Mucosa of stomach (tissue), 1 donor: ENCODE results near the gene S1PR2.
A peak's percentile ranks its signal among the peaks of the same experiment; 100 is the strongest.
"Not testable (repeated sequence)": the region's sequence is repeated elsewhere in the genome, so short reads cannot be mapped to it uniquely, and the experiment has no call there.

Experiments
- H3K27me3 ChIP-seq: one replicate; pipeline ENCODE4 v1.7.0; 2013; ENCODE audit warnings: mild to moderate bottlenecking, low read length; ENCODE audit not compliant: control insufficient read depth, insufficient read depth
- H3K36me3 ChIP-seq: one replicate; pipeline ENCODE4 v1.7.0; 2013; ENCODE audit warnings: low read length; ENCODE audit not compliant: control insufficient read depth, insufficient read depth
- H3K4me1 ChIP-seq: one replicate; pipeline ENCODE4 v1.7.0; 2013; ENCODE audit warnings: mild to moderate bottlenecking, low read length; ENCODE audit not compliant: control insufficient read depth, insufficient read depth
- H3K4me3 ChIP-seq: one replicate; pipeline ENCODE4 v1.7.0; 2013; ENCODE audit warnings: low read length
- H3K9ac ChIP-seq: one replicate; pipeline ENCODE4 v1.7.0; 2013; ENCODE audit warnings: mild to moderate bottlenecking, low read length, moderate library complexity
- H3K9me3 ChIP-seq: one replicate; pipeline ENCODE4 v1.7.0; 2013; ENCODE audit warnings: mild to moderate bottlenecking, low read length, moderate library complexity; ENCODE audit not compliant: control insufficient read depth
- donor health status: Pancreatic carcinoma.

The S1PR2 gene

DNA sequence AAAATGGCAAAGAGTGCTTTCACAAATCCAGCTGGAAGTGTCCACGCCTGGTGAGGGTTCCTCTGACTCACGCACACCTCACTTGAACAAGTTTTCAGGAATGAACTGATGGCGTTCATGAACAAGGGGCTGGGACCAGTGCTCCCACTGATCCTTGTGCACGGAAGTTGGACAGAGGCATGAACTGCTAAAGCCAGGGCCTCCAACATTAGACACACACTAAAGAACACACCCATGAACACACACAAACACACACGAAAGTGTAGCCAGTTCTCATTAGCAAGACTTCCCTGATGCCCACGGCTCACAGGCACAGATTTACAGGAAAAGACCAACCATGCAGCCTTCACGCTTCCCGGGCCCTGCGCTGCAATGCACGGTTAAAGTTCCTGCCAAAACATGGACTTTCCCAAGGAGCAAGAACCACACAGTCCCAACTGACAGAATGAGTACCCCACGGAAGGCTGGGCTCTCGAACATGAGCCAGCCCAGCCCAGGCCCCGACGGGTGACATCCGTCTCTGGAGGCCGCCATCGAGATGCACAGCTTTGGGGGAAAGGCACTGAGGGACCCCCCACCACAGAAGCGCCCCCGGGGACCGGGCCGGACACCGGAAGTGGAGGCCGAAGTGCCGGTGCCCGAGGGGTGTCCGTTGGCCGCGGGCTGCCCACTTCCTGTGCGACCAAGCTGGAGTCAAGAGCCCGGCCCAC lies 37.2 kb downstream of the S1PR2 start:
- peaks cover 9% of the 10 kb centered on the region for H3K4me1 ChIP-seq
- peak overlapping the region; percentile 48 for H3K4me3 ChIP-seq
- no peaks in the 10 kb centered on the region for H3K27me3 ChIP-seq
- H3K36me3 ChIP-seq = peaks cover 4% of the 10 kb centered on the region
- peak overlapping the region; percentile 79 for H3K9ac ChIP-seq
- H3K9me3 ChIP-seq = no peaks in the 10 kb centered on the region

DNA sequence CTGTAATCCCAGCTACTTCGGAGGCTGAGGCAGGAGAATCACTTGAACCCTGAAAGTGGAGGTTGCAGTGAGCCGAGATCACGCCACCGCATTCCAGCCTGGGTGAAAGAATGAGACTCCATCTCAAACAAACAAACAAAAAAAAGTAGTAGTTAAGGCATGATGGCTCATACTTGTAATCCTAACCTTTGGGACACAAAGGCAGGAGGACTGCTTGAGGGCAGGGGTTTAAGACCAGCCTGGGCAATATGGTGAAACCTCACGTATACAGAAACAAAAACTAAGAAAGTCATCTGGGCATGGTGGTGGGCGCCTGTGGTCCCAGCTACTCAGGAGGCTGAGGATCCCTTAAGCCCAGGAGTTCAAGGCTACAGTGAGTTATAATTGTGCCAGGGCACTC lies 38.2 kb downstream of the S1PR2 start:
- Histone ChIP-seq H3K4me3 (no peak overlapping the region), H3K27me3 (no peaks in the 10 kb centered on the region), H3K9ac (no peak overlapping the region), H3K4me1 (peaks cover 9% of the 10 kb centered on the region), H3K36me3 (peaks cover 4% of the 10 kb centered on the region), H3K9me3 (no peaks in the 10 kb centered on the region)

DNA sequence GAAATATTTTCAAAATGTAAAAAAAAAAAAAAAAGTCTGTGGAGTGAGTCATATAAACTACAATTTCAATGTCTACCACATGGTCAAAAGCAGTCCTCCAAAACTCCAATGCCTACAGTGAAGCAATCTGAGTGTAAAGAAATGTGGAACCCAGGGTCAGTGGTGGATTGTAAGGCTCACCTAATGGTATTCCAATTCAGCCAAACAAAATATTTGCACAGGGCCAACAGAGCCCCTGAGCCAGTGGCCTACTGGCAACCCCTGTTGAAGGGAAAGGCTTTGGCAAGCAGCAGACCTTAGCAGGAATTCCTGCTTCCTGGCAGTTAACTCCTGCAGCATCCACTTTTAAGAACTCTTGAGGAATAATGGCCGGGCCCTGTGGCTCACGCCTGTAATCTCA lies 39.8 kb downstream of the S1PR2 start:
- no peaks in the 10 kb centered on the region for H3K27me3 ChIP-seq
- H3K4me1 ChIP-seq = peaks cover 9% of the 10 kb centered on the region
- peaks cover 4% of the 10 kb centered on the region for H3K36me3 ChIP-seq
- no peak overlapping the region for H3K9ac ChIP-seq
- H3K4me3 ChIP-seq = no peak overlapping the region
- H3K9me3 ChIP-seq = no peaks in the 10 kb centered on the region

DNA sequence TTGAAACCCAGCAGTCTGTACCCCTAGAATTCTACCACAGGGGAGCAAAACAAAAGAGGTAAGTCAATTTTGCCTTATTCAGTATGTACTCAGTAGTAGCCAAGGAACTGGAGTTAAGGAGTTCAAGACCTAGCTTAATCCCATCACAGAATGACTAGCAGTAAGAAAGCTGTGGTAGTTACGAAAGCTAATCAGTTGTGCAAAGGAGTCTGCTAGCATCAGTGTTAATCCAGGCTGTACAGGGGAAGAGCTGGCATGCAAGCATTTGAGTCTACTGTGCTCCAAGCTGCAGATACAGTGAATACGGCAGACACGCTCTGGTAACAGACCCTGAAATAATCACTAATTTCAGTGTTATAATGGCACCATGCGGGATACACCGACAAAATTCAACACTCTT lies 41.1 kb downstream of the S1PR2 start:
- Histone ChIP-seq H3K9me3 (no peaks in the 10 kb centered on the region), H3K9ac (no peak overlapping the region), H3K36me3 (peaks cover 4% of the 10 kb centered on the region), H3K4me1 (peaks cover 5% of the 10 kb centered on the region), H3K4me3 (no peak overlapping the region), H3K27me3 (no peaks in the 10 kb centered on the region)

DNA sequence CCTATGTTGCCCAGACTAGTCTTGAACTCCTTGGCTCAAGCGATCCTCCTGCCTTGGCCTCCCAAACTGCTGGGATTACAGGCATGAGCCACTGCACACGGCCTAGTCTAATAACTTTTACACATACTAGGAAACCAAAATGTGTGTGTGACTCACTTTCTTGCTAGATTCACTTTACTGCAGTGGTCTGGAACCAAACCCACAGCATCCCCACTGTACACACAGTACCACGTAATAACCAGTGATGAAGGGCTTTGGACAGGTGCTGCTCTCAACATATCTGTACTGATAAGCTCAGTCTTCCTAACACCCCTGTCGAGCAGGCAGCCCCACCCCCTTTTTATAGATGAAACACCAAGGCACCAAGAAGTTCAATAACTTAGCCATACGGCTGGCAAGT lies 41.5 kb downstream of the S1PR2 start:
- Histone ChIP-seq H3K36me3 (peaks cover 4% of the 10 kb centered on the region), H3K9me3 (no peaks in the 10 kb centered on the region), H3K27me3 (no peaks in the 10 kb centered on the region), H3K4me3 (no peak overlapping the region), H3K4me1 (peaks cover 5% of the 10 kb centered on the region), H3K9ac (no peak overlapping the region)

DNA sequence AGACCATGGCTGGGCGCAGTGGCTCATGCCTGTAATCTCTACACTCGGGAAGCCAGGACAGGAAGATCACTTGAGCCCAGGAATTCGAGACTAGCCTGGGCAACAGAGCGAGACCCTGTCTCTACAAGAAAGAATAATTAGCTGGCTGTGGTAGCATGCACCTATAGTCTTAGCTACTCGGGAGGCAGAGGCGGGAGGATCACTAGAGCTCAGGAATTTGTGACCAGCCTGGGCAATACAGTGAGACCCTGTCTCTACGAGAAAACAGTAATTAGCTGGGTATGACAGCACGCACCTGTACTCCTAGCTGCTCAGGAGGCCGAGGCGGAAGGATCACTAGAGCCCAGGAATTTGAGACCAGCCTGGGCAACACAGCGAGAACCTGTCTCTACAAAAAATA lies 43.8 kb downstream of the S1PR2 start:
- Histone ChIP-seq H3K27me3 (no peaks in the 10 kb centered on the region), H3K4me1 (no peaks in the 10 kb centered on the region), H3K36me3 (peaks cover 4% of the 10 kb centered on the region)

GRCh38 chr19:10184636-10185035 lies 46.5 kb downstream of the S1PR2 start:
- no peaks in the 10 kb centered on the region for H3K4me1 ChIP-seq
- no peaks in the 10 kb centered on the region for H3K9me3 ChIP-seq
- H3K36me3 ChIP-seq = peaks cover 4% of the 10 kb centered on the region
- H3K9ac ChIP-seq = no peak overlapping the region
- H3K27me3 ChIP-seq = no peaks in the 10 kb centered on the region
- H3K4me3 ChIP-seq = no peak overlapping the region

More for the DNA sequence above, 43.8 kb downstream of the S1PR2 start:
- Histone ChIP-seq H3K9me3 (no peaks in the 10 kb centered on the region), H3K9ac (no peak overlapping the region), H3K4me3 (no peak overlapping the region)

- Histone ChIP-seq H3K27me3 (no peaks in the 10 kb centered on the region), H3K9ac (no peak overlapping the region), H3K9me3 (no peaks in the 10 kb centered on the region), H3K4me1 (no peaks in the 10 kb centered on the region), H3K4me3 (no peak overlapping the region), H3K36me3 (peaks cover 4% of the 10 kb centered on the region)
Measured at GRCh38 chr19:10183926-10184325, 47.2 kb downstream of the S1PR2 start.

DNA sequence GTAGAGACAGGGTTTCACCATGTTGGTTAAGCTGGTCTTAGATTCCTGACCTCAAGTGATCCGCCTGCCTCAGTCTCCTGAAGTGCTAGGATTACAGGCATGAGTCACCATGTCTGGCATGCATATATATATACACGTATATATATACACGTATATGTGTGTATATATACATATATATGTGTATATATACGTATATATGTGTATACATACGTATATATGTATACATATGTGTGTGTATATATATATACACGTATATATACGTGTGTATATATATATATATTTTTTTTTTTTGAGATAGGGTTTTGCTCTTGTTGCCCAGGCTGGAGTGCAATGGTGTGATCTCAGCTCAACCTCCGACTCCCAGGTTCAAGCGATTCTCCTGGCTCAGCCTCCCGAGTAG lies 48.3 kb downstream of the S1PR2 start:
- H3K4me3 ChIP-seq = no peak overlapping the region
- no peaks in the 10 kb centered on the region for H3K27me3 ChIP-seq
- H3K9ac ChIP-seq = no peak overlapping the region
- H3K4me1 ChIP-seq = no peaks in the 10 kb centered on the region
- no peaks in the 10 kb centered on the region for H3K9me3 ChIP-seq
- H3K36me3 ChIP-seq = peaks cover 4% of the 10 kb centered on the region

DNA sequence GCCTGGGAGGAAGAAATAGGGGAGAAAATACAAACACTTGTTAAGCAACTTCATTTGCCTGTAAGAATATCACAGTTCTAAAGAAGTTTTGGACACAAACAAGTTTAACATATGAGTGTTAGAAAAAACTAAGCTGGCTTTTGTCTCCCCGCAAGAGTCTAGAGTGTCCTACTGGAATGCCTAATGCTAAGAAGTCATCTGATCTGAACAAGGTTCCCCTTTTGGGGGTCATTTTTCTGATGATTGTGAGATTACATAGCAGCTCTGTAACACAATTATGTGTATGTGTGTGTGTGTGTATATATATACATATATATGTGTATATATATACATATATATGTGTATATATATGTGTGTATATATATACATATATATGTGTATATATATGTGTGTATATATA lies 49.1 kb downstream of the S1PR2 start:
- no peaks in the 10 kb centered on the region for H3K9me3 ChIP-seq
- H3K27me3 ChIP-seq = no peaks in the 10 kb centered on the region
- H3K36me3 ChIP-seq = peaks cover 4% of the 10 kb centered on the region
- H3K9ac ChIP-seq = no peak overlapping the region
- no peak overlapping the region for H3K4me3 ChIP-seq
- no peaks in the 10 kb centered on the region for H3K4me1 ChIP-seq

- Histone ChIP-seq H3K4me1 (no peaks in the 10 kb centered on the region), H3K9ac (no peak overlapping the region), H3K36me3 (peaks cover 4% of the 10 kb centered on the region), H3K4me3 (no peak overlapping the region), H3K27me3 (no peaks in the 10 kb centered on the region), H3K9me3 (no peaks in the 10 kb centered on the region)
Measured at GRCh38 chr19:10180459-10180858, 50.7 kb downstream of the S1PR2 start.

- not testable (repeated sequence) for H3K36me3 ChIP-seq, H3K9me3 ChIP-seq, H3K9ac ChIP-seq, H3K4me3 ChIP-seq, H3K27me3 ChIP-seq, H3K4me1 ChIP-seq
Measured at GRCh38 chr19:10180024-10180423, 51.1 kb downstream of the S1PR2 start.

DNA sequence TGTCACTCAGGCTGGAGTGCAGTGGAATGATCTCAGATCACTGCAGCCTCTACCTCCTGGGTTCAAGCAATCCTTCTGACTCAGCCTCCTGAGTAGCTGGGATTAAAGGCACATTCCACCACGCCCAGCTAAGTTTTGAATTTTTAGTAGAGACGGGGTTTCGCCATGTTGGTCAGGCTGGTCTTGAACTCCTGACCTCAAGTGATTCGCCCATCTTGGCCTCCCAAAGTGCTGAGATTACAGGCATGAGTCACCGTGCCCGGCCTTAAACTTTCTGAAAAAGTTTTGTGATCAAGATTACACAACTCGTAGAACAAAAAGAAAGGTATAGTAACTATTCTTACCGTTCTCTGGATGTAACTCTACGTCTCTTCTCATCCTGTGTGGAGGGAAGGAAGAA lies 57.6 kb downstream of the S1PR2 start:
- H3K4me3 ChIP-seq = no peak overlapping the region
- H3K4me1 ChIP-seq = no peaks in the 10 kb centered on the region
- H3K36me3 ChIP-seq = no peaks in the 10 kb centered on the region
- no peaks in the 10 kb centered on the region for H3K9me3 ChIP-seq
- no peak overlapping the region for H3K9ac ChIP-seq
- H3K27me3 ChIP-seq = no peaks in the 10 kb centered on the region
